SK-N-MC (cell line): ENCODE data around the gene ZBTB7A.

Experiments
- DNase-seq: peaks from one replicate; pipeline ENCODE4 v3.0.0-alpha.2; 2011; ENCODE audit warnings: low read depth, low spot score
- H3K27ac ChIP-seq: fragments of 200-600 bp; sonication (generic); 2 replicates; pipeline ENCODE4 v1.5.1; 2016; ENCODE audit warnings: mixed run types
- H3K36me3 ChIP-seq: fragments of 200-600 bp; sonication (generic); 2 replicates; pipeline ENCODE4 v1.6.1; 2017; ENCODE audit warnings: antibody characterized with exemption, low read length, mixed read lengths; ENCODE audit not compliant: insufficient read depth
- H3K4me3 ChIP-seq: fragments of 200-600 bp; sonication (generic); 2 replicates; pipeline ENCODE4 v1.5.1; 2016
- H3K9ac ChIP-seq: fragments of 200-600 bp; sonication (generic); 2 replicates; pipeline ENCODE4 v1.8.0; 2017; ENCODE audit warnings: mixed run types, mixed read lengths; ENCODE audit not compliant: insufficient read length
- H3K9me3 ChIP-seq: fragments of 200-600 bp; sonication (generic); 2 replicates; pipeline ENCODE4 v1.6.1; 2017; ENCODE audit warnings: low read depth, mild to moderate bottlenecking, antibody characterized with exemption, low read length, moderate library complexity, mixed read lengths
- EZH2 ChIP-seq: fragments of 200-600 bp; sonication (generic); IDR thresholded peaks from one replicate; pipeline ENCODE4 v1.6.1; 2017; ENCODE audit warnings: antibody characterized with exemption
- FOXP2 ChIP-seq: optimal IDR thresholded peaks from 2 replicates; pipeline ENCODE3; 2011; ENCODE audit warnings: mild to moderate bottlenecking, moderate library complexity; ENCODE audit not compliant: insufficient read depth; ENCODE audit errors: extremely low read length, control extremely low read depth
- POLR2AphosphoS5 ChIP-seq: IDR thresholded peaks from 2 replicates; pipeline ENCODE4 v1.6.1; 2012; ENCODE audit warnings: mild to moderate bottlenecking, low read depth, low read length, borderline replicate concordance

The ZBTB7A gene

DNA sequence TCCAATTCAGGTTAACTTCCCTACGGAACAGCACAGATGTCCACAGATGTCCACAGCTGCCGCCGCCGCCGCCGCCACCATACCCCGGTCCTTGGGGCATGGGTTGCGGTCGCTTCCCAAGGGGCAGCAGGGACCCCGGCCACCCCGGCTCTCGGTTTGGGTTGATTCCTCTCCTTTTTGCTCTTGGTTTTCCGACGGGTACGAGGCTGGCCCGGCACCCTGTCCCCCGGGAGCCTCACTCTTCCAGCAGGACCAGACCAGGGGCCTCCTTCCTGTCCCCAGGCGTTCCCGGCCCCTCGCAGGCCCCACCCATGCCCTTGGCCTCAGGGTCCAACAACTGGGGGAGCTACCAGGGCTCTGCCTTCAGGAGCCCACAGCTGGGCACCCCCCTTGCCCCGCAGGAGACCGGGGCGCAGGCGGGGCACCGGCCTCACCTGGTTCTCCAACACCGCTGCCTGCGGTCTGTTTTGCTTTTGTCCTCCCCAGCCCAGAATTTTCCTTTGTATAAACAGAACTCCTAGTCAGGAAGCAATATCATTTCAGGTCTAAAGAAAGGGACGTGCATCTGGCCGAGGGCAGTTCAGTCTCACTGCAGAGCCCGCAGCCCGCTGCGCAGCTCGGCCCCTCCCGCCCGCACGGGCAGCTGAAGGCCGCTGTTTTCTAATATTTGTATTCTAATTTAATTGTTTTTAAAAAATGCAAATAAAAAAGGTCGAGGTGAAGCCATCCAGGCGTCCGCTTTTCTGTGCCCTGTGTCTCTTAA, 27.9 kb downstream of the ZBTB7A start:
- Histone ChIP-seq H3K36me3 (peaks cover 21% of the 10 kb centered on the region; the same call in 1 of the 2 replicates), H3K27ac (peak overlapping the region; percentile 42; the same call in 1 of the 2 replicates), H3K4me3 (no peak overlapping the region), H3K9ac (no peak overlapping the region), H3K9me3 (no peaks in the 10 kb centered on the region)
- no peak for DNase-seq
- no peak for TF ChIP-seq FOXP2

DNA sequence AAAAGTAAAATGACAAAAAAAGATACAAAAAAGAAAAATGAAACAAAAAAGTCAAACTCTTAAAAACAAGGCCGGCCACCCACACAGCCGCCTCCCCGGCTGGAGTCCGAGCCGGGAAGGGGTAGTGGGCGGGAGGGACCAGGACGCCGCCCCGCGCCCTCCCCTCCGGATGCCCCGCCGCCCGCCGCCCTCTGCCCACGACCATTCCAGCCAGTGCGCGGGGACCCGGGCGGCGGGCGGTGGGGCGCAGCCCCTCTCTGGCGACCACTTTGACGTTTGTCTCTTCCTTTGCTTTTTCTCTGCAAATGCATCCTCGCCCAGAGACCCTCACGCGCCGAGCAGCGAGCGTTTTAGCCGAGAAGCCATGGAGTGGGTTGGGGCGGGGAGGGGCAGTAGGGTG, 28.6 kb downstream of the ZBTB7A start:
- H3K4me3 ChIP-seq, result no peak overlapping the region
- H3K27ac ChIP-seq, result no peak overlapping the region
- no peak for DNase-seq
- no peaks in the 10 kb centered on the region for H3K9me3 ChIP-seq
- H3K36me3 ChIP-seq, result peaks cover 22% of the 10 kb centered on the region; the same call in 1 of the 2 replicates
- no peak overlapping the region for H3K9ac ChIP-seq
- TF ChIP-seq FOXP2 (no peak), EZH2 (no peak), POLR2AphosphoS5 (no peak)

DNA sequence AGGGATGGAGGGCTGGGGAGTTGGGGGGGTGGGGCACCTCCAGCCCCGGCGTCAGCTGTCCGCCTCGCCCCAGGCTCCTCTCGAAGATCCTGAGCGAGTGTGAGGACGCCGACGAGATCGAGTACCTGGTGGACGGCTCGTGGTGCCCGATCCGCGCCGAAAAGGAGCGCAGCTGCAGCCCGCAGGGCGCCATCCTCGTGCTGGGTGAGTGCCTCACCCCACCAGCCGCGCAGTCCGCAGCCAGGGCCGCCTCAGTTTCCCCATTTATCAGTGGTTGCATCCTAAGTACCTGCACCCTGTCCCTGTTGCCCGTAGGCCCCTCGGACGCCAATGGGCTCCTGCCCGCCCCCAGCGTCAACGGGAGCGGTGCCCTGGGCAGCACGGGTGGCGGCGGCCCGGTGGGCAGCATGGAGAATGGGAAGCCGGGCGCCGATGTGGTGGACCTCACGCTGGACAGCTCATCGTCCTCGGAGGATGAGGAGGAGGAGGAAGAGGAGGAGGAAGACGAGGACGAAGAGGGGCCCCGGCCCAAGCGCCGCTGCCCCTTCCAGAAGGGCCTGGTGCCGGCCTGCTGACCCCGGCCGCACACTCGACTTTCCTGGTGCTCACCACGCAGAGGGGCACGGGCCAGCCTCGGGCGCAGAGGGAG, 29.3 kb downstream of the ZBTB7A start:
- no peak for DNase-seq
- H3K9ac ChIP-seq, result no peak overlapping the region
- H3K36me3 ChIP-seq, result peaks cover 27% of the 10 kb centered on the region; the same call in 1 of the 2 replicates
- H3K27ac ChIP-seq, result no peak overlapping the region
- no peak for TF ChIP-seq EZH2
- no peak for TF ChIP-seq FOXP2
- no peak for TF ChIP-seq POLR2AphosphoS5
- no peaks in the 10 kb centered on the region for H3K9me3 ChIP-seq
- H3K4me3 ChIP-seq, result no peak overlapping the region

DNA sequence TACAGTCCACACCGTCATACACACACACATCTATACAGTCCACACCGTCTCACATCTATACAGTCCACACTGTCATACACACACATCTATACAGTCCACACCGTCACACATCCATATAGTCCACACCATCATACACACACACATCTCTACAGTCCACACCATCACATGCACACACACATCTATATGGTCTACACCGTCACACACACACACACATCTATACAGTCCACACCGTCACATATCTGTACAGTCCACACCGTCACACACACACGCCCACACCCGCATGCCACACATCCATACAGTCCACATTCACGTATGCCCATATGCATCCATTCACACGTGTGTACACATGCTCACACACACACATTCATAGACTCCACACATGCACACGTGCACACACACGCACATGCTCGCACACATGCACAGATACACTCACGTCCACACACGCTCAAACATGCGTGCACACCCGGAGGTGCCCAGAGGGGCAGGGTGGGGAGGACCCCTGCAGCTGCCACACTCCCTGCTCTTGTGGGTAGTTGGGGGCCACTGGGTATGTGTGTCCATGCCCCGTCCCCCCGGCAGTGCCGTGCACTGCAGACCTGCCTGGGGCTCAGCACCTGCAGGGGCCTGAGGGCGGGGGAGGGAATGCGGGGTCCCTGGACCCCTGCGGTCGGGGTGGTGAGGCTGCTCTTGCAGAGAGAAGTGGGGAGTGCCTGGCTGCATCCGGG, 30.0 kb downstream of the ZBTB7A start:
- TF ChIP-seq FOXP2 (no peak), EZH2 (no peak)
- Histone ChIP-seq H3K9me3 (no peaks in the 10 kb centered on the region), H3K36me3 (peaks cover 27% of the 10 kb centered on the region), H3K4me3 (no peak overlapping the region), H3K27ac (no peak overlapping the region), H3K9ac (no peak overlapping the region)
- no peak for DNase-seq

DNA sequence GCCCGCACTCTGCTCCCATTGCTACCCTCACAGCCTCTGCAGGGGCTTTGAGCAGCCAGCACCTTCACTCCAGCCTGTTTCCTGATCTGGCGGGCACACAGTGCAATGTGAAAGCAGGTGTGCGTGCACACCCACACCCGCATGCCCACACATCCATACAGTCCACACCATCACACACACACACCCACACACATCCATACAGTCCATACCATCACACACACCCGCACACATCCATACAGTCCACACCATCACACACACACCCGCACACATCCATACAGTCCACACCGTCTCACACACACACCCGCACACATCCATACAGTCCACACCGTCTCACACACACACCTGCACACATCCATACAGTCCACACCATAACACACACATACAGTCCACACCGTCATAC, 31.1 kb downstream of the ZBTB7A start:
- Histone ChIP-seq H3K27ac (no peak overlapping the region), H3K9me3 (no peaks in the 10 kb centered on the region), H3K4me3 (no peak overlapping the region), H3K36me3 (peaks cover 27% of the 10 kb centered on the region), H3K9ac (no peak overlapping the region)
- no peak for DNase-seq
- TF ChIP-seq POLR2AphosphoS5 (no peak; the same call in 1 of the 2 replicates), FOXP2 (no peak), EZH2 (no peak)

DNA sequence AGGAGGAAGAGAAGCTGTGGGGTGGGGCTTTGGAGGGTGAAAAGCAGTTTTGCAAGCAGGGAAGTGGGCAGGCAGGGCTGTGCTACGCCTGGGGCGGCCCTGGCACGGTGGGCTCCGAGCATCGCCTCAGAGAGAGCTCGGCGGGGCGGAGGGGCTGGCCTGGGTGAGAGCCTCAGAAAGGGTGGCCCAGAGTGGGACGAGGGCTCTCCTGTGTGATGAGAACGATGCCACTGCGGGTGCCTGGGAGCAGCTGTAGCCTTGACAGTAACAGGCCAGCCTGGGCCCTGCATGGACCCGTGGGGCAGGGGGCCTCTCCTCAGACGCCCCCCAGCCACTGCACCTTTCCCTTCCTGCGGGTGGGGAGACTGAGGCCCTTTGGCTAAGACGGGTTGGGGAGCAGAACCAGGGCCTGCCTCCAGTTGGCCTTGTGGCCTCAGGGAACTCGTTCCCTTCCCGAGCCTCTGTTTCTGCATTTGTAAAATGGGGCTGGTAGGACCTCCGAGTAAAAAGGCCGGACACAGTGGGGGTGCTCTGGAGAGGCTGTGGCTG, 31.6 kb downstream of the ZBTB7A start:
- Histone ChIP-seq H3K36me3 (peaks cover 27% of the 10 kb centered on the region), H3K9ac (no peak overlapping the region), H3K27ac (no peak overlapping the region), H3K9me3 (no peaks in the 10 kb centered on the region), H3K4me3 (no peak overlapping the region)
- DNase-seq, result no peak
- TF ChIP-seq POLR2AphosphoS5, result no peak
- TF ChIP-seq EZH2, result no peak
- no peak for TF ChIP-seq FOXP2

DNA sequence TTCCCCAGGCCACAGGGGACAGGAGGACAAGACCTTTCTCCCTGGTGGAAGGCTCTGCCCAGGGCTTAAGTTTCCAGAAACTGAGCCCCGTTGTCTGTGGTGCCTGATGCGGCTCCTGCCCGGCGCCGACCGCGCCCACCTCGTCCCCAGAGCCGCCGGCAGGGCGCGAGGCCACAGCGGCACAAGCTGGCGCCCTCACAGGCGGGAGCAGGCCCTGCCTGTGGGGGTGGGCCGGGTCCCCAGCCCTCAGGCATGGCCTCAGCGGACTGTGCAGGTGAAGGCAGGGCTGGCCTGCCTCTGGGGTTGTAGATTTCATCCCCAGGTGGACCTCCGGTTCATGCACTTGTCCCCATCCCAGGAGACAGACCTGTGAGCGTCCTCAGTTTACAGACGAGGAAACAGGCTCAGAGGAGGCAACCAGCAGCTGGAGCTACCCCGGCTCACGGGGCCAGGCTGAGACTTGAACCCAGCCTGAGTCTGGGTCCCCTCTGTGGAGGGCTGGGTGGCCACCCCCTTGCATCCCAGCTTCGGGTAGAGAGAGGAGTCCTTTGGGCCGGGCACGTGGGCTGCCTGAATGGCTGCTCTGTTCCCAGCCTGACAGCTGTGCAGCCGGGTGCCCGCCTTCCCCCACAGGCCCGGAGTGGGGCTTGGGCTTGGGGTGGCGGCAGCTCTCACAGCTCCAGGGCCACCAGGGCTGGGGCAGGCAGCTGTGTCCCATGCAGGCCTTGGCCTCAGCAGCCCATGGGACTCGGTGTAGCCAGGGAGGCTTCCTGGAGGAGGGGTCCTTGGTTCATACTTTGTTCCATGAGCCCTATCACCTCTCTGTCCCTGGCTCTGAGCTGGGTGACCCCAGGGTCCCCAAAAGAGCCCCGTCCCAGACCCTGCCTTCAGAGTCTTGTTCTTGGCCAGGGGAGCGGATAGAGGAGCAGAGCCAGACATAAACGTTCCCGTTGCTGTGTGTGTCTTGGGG, 32.4 kb downstream of the ZBTB7A start:
- TF ChIP-seq EZH2 (no peak), POLR2AphosphoS5 (no peak), FOXP2 (no peak)
- no peaks in the 10 kb centered on the region for H3K9me3 ChIP-seq
- no peak overlapping the region for H3K4me3 ChIP-seq
- no peak for DNase-seq
- H3K27ac ChIP-seq, result no peak overlapping the region
- peaks cover 29% of the 10 kb centered on the region for H3K36me3 ChIP-seq
- H3K9ac ChIP-seq, result no peak overlapping the region
